Astrocyte of the cerebellum (primary cell): ENCODE data around the gene RNF38.
"Not testable (repeated sequence)": the region's sequence is repeated elsewhere in the genome, so short reads cannot be mapped to it uniquely, and the experiment has no call there.

ENCODE experiments used
- DNase-seq: peaks from one replicate; pipeline ENCODE4 v3.0.0-alpha.2; 2011; ENCODE audit warnings: low read depth
- H3K4me3 ChIP-seq: 2 replicates; pipeline ENCODE4 v1.5.1; 2011; ENCODE audit warnings: mild to moderate bottlenecking, low read depth, low read length, moderate library complexity
- CTCF ChIP-seq: IDR thresholded peaks from 2 replicates; pipeline ENCODE4 v1.5.1; 2012; ENCODE audit warnings: low read length, low read depth, moderate library complexity, mild to moderate bottlenecking; ENCODE audit errors: missing control alignments
- in situ Hi-C: cut with HindIII; loops from 2 replicates; pipeline ENCODE4 v1.10.0; 2017; ENCODE audit warnings: low sequenced_read_pairs

RNF38 gene

GRCh38 chr9:36298566-36298965, 101.5 kb downstream of the RNF38 start:
- DNase-seq = peak; percentile 67
- in situ Hi-C loops = no loop called here
- H3K4me3 ChIP-seq = no peak overlapping the region
- no peak for TF ChIP-seq CTCF

- no peak overlapping the region for H3K4me3 ChIP-seq
- in situ Hi-C loops = no loop called here
- DNase-seq = no peak
- no peak for TF ChIP-seq CTCF
Observed at GRCh38 chr9:36297798-36298197, 102.3 kb downstream of the RNF38 start.

GRCh38 chr9:36294996-36295395, 105.1 kb downstream of the RNF38 start:
- DNase-seq, in situ Hi-C loops, H3K4me3 ChIP-seq: not testable (repeated sequence)

GRCh38 chr9:36293918-36294317, 106.2 kb downstream of the RNF38 start:
- in situ Hi-C loops = no loop called here
- no peak overlapping the region for H3K4me3 ChIP-seq
- no peak for DNase-seq
- no peak for TF ChIP-seq CTCF

GRCh38 chr9:36293171-36293570, 106.9 kb downstream of the RNF38 start:
- no peak for DNase-seq
- in situ Hi-C loops = no loop called here
- TF ChIP-seq CTCF = no peak
- no peak overlapping the region for H3K4me3 ChIP-seq

GRCh38 chr9:36292641-36293040, 107.4 kb downstream of the RNF38 start:
- DNase-seq = no peak
- H3K4me3 ChIP-seq = no peak overlapping the region
- TF ChIP-seq CTCF = no peak
- in situ Hi-C loops = no loop called here

- no peak for TF ChIP-seq CTCF
- in situ Hi-C loops = no loop called here
- no peak overlapping the region for H3K4me3 ChIP-seq
- no peak for DNase-seq
Observed at GRCh38 chr9:36290996-36291395, 109.1 kb downstream of the RNF38 start.
